Right lobe of liver (tissue), 4 donors: ENCODE measurements around the gene RAB8A.

Source experiments
- CTCF ChIP-seq, 4 donors: fragments of 200-600 bp in 3 of 4; fragments of 450-650 bp in 1 of 4; IDR thresholded peaks; one replicate each; pipeline versions ENCODE4 v1.5.1 to v1.8.0; 2016 to 2022; ENCODE audit warnings: antibody characterized with exemption in 4 of 4, mild to moderate bottlenecking in 2 of 4
- POLR2A ChIP-seq: fragments of 450-650 bp; IDR thresholded peaks from one replicate; pipeline ENCODE4 v1.6.1; 2017; ENCODE audit warnings: antibody characterized with exemption, mild to moderate bottlenecking
- donor health status: DM: no; HTN: no; CAD: no.
- donor health status: DM: no; HTN: no; CAD: no.
- donor health status: DM: no; HTN: yes; CAD: no.

DNA sequence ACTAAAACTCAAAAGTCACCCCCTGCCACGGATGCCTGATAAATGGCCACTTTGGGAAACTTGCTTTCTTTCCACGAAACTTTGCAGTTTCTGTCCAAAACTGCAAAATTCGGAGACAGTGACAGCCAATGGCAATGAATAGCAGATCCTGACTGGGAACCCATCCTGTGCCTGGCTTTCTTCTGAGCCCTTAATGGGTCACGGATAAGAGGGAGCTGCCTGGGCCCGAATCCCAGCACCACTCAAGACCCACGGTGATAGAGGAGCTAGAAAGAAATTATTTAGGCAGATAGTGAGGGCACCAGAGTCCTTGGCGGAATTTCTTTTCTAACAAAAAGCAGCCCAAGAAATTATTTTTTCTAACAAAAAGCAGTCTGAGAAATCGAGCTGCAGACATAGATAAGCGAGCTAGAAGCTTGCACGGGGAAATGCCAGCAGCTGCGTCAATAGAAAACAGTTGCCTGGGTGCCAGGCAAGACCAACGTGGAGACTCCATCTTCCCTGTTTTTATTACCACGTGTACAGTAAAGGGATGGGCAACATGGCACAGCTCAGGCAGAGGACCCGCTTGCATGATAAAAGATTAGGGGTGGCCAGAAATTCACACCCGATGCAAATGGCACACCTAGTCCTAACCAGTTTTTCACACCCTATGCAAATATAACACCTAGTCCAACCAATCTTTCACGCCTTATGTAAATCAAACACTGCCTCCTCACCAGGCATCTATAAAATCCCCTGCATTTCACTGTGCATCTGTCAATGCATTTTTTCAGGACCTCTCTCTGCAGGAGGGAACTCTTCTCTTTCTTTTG is 24.7 kb downstream of the RAB8A start:
- TF ChIP-seq CTCF (IDR thresholded peaks at IDR 0.05), result no peak
- no peak for TF ChIP-seq POLR2A
